HEK293T (cell line): ENCODE measurements around the gene RTKN2.
"Not testable (repeated sequence)": the region's sequence is repeated elsewhere in the genome, so short reads cannot be mapped to it uniquely, and the experiment has no call there.

Source experiments
- CTCF ChIA-PET: fragments of 350-600 bp; formaldehyde crosslinking; extraction: SDS; loops from one replicate; lab custom pipeline; 2021; ENCODE audit warnings: antibody characterized with exemption, inconsistent platforms; lab: Yijun Ruan, JAX
- POLR2A ChIA-PET: fragments of 350-600 bp; formaldehyde crosslinking; extraction: SDS; loops from one replicate; lab custom pipeline; 2020; ENCODE audit warnings: antibody characterized with exemption, inconsistent platforms; lab: Yijun Ruan, JAX
- DNase-seq: peaks from one replicate; pipeline ENCODE4 v3.0.0; 2012; ENCODE audit warnings: mixed read lengths; ENCODE audit errors: extremely low spot score
- ARNT ChIP-seq: fragments of 450-650 bp; IDR thresholded peaks from 2 replicates; pipeline ENCODE4 v1.6.1; 2017; ENCODE audit warnings: mild to moderate bottlenecking
- BHLHE40 ChIP-seq: fragments of 450-650 bp; IDR thresholded peaks from 2 replicates; pipeline ENCODE4 v1.6.1; 2016; ENCODE audit warnings: mild to moderate bottlenecking, moderate library complexity, borderline replicate concordance
- CTBP1 ChIP-seq: fragments of 450-650 bp; IDR thresholded peaks from 2 replicates; pipeline ENCODE4 v1.6.1; 2016; ENCODE audit warnings: borderline replicate concordance
- ELF4 ChIP-seq: fragments of 450-650 bp; IDR thresholded peaks from 2 replicates; pipeline ENCODE4 v1.6.1; 2017; ENCODE audit warnings: antibody characterized with exemption
- FOXA1 ChIP-seq: fragments of 450-650 bp; IDR thresholded peaks from 2 replicates; pipeline ENCODE4 v1.6.1; 2016; ENCODE audit warnings: mild to moderate bottlenecking
- FOXK2 ChIP-seq: fragments of 450-650 bp; IDR thresholded peaks from 2 replicates; pipeline ENCODE4 v1.6.1; 2016; ENCODE audit warnings: mild to moderate bottlenecking
- FOXM1 ChIP-seq: fragments of 450-650 bp; IDR thresholded peaks from 2 replicates; pipeline ENCODE4 v1.6.1; 2017; ENCODE audit warnings: mild to moderate bottlenecking, borderline replicate concordance
- HDGF ChIP-seq: fragments of 450-650 bp; IDR thresholded peaks from 2 replicates; pipeline ENCODE4 v1.6.1; 2017; ENCODE audit warnings: antibody characterized with exemption, borderline replicate concordance
- L3MBTL2 ChIP-seq: fragments of 450-650 bp; conservative IDR thresholded peaks from 2 replicates; pipeline ENCODE4 v1.6.1; 2016; ENCODE audit warnings: mild to moderate bottlenecking
- LEF1 ChIP-seq: fragments of 450-650 bp; IDR thresholded peaks from 2 replicates; pipeline ENCODE4 v1.6.1; 2017; ENCODE audit warnings: mild to moderate bottlenecking, borderline replicate concordance
- NFRKB ChIP-seq: fragments of 450-650 bp; IDR thresholded peaks from 2 replicates; pipeline ENCODE4 v1.6.1; 2016; ENCODE audit warnings: mild to moderate bottlenecking, moderate library complexity
- PKNOX1 ChIP-seq: fragments of 450-650 bp; IDR thresholded peaks from 2 replicates; pipeline ENCODE4 v1.6.1; 2016
- SP1 ChIP-seq: fragments of 450-650 bp; IDR thresholded peaks from 2 replicates; pipeline ENCODE4 v1.6.1; 2017
- SUZ12 ChIP-seq: fragments of 450-650 bp; IDR thresholded peaks from 2 replicates; pipeline ENCODE4 v1.6.1; 2016; ENCODE audit warnings: mild to moderate bottlenecking
- TARDBP ChIP-seq: fragments of 450-650 bp; IDR thresholded peaks from 2 replicates; pipeline ENCODE4 v1.6.1; 2016
- ZNF384 ChIP-seq: fragments of 450-650 bp; IDR thresholded peaks from 2 replicates; pipeline ENCODE4 v1.6.1; 2016

The RTKN2 gene

DNA sequence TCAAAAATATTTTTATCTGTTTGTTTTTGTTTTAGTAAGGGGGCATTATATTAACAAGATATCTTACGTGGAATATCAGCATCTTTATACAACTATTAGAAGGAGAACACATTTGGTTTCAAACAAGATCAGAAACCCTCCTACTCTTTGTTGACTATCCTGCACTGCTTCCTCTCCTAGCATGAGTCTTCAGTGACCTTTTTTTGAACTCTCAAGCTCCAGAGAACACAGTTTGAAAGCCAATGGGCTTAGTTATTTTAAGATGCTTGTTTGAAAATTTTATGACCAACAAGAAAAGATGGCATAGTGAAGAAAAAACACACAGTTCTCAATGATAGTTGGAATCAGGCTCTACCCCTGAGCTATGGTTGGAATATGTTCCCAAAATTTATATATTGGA is 37.2 kb upstream of the RTKN2 start:
- TF ChIP-seq FOXK2 (no peak), FOXM1 (no peak), ARNT (no peak), CTBP1 (no peak), PKNOX1 (no peak), BHLHE40 (no peak), HDGF (no peak), ELF4 (no peak), SP1 (no peak), L3MBTL2 (no peak), SUZ12 (no peak), TARDBP (no peak), LEF1 (no peak), ZNF384 (no peak), NFRKB (no peak), FOXA1 (no peak)
- POLR2A ChIA-PET, result no interaction called here
- CTCF ChIA-PET, result no interaction called here
- DNase-seq, result no peak

- CTCF ChIA-PET, result interaction anchor here (0.6 kb wide), 1 partner anchor 110 kb away, joined by 3 read pairs; no protein-coding TSS in a partner anchor
- POLR2A ChIA-PET, result no interaction called here
- TF ChIP-seq SUZ12 (no peak), L3MBTL2 (no peak), SP1 (no peak), FOXK2 (no peak), CTBP1 (no peak), PKNOX1 (no peak), FOXA1 (no peak)
- DNase-seq, result no peak
These were observed 35.3 kb upstream of the RTKN2 start for GRCh38 chr10:62303922-62304321.

DNA sequence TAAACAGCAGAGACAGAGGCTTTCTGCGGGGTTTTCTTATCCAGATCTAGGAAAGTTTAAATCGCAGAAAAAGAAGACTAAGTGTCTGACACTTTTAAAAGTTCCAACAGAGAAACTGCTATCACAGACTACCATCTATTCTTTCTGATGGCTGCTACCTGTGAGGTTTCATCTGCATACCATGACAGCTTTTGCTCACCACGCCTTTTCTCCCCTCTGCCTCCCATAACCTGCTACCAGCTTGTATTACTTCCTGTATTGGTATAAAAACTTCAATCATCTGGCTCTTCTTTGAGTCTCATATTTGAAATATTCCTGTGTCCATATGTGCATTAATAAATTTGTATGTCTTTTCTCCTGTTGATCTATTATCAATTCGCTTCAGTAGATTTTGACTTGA is 34.1 kb upstream of the RTKN2 start:
- DNase-seq, result no peak
- ChIA-PET POLR2A (no interaction called here), CTCF (no interaction called here)
- no peak for TF ChIP-seq BHLHE40
- TF ChIP-seq ELF4, result no peak
- no peak for TF ChIP-seq FOXM1
- no peak for TF ChIP-seq LEF1
- no peak for TF ChIP-seq NFRKB
- TF ChIP-seq ZNF384, result no peak
- TF ChIP-seq FOXK2, result no peak
- TF ChIP-seq PKNOX1, result no peak
- TF ChIP-seq FOXA1, result no peak
- TF ChIP-seq TARDBP, result no peak

DNA sequence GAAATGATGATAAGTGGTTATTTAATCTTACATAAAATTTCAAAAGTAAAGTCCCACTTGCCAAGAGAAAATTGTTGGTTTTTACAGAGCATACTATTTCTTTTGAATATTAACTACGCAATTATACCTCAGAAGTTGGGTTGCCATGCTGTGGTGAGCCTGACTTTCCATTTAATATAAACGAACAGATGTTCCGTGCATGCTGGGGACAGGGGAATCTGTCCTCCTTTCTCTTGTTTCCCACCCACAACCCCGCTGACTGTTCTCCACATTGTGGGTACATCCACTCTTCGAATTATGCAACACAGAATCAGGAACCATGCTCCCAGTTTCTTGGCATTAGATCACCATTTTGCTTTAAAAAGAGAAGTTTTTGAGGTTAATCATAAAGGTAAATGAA is 29.2 kb upstream of the RTKN2 start:
- TF ChIP-seq CTBP1, result no peak
- no peak for TF ChIP-seq FOXK2
- TF ChIP-seq SUZ12, result no peak
- no peak for TF ChIP-seq ELF4
- no peak for TF ChIP-seq FOXA1
- TF ChIP-seq TARDBP, result no peak
- TF ChIP-seq LEF1, result no peak
- no peak for TF ChIP-seq ZNF384
- TF ChIP-seq HDGF, result no peak
- TF ChIP-seq BHLHE40, result no peak
- TF ChIP-seq ARNT, result no peak
- TF ChIP-seq NFRKB, result no peak
- no peak for TF ChIP-seq FOXM1
- TF ChIP-seq PKNOX1, result no peak
- no peak for TF ChIP-seq L3MBTL2
- TF ChIP-seq SP1, result no peak
- no peak for DNase-seq
- ChIA-PET POLR2A (no interaction called here), CTCF (no interaction called here)

- ChIA-PET POLR2A (no interaction called here), CTCF (no interaction called here)
- TF ChIP-seq PKNOX1, result no peak
- TF ChIP-seq FOXM1, result no peak
- no peak for TF ChIP-seq L3MBTL2
- no peak for DNase-seq
These were observed 15.6 kb upstream of the RTKN2 start for GRCh38 chr10:62284221-62284620.

GRCh38 chr10:62281348-62281747 is 12.7 kb upstream of the RTKN2 start:
- POLR2A ChIA-PET, CTCF ChIA-PET, DNase-seq: not testable (repeated sequence)

DNA sequence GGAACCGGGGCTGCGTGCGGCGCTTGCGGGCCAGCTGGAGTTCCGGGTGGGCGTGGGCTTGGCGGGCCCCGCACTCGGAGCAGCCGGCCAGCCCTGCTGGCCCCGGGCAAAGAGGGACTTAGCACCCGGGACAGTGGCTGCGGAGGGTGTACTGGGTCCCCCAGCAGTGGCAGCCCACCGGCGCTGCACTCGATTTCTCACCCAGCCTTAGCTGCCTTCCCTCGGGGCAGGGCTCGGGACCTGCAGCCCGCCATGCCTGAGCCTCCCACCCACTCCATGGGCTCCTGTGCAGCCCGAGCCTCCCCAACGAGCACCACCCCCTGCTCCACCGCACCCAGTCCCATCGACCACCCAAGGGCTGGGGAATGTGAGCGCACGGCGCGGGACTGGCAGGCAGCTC is 11.7 kb upstream of the RTKN2 start:
- POLR2A ChIA-PET, result interaction anchor here (0.6 kb wide), 1 partner anchor 1537 kb away, joined by 3 read pairs; no protein-coding TSS in a partner anchor
- DNase-seq, CTCF ChIA-PET: not testable (repeated sequence)
